Body of pancreas (tissue), 4 donors: ENCODE results near the gene GALNT5. TPM values are rescaled to one million over a fixed set of nuclear protein-coding genes. Genes with fewer than 3 reads are reported as not detected.
"Not testable (repeated sequence)": the region's sequence is repeated elsewhere in the genome, so short reads cannot be mapped to it uniquely, and the experiment has no call there.

Experiments used
- ATAC-seq: fragments of 150-250 bp; one replicate; pipeline ENCODE4 v1.9.1; 2016
- DNase-seq, 4 donors: peaks; one replicate each; pipeline ENCODE4 v3.0.0-alpha.2; 2019
- H3K27ac ChIP-seq, 4 donors: fragments of 200-600 bp; sonication (generic); 1 replicate in 3 of 4; 2 replicates in 1 of 4; pipeline versions ENCODE4 v1.5.1 to v1.6.1; 2016 to 2019; ENCODE audit warnings: mild to moderate bottlenecking in 1 of 4, mixed read lengths in 1 of 4, moderate library complexity in 1 of 4
- H3K27me3 ChIP-seq, 2 donors: fragments of 200-600 bp; sonication (generic); one replicate each; pipeline ENCODE4 v1.6.0; 2016; ENCODE audit warnings: mild to moderate bottlenecking in 1 of 2
- H3K36me3 ChIP-seq, 2 donors: fragments of 200-600 bp; sonication (generic); replicated peaks in 1 of 2; 2 replicates each; pipeline ENCODE4 v1.5.1; 2016; ENCODE audit warnings: low read depth in 2 of 2; ENCODE audit not compliant: insufficient read depth in 1 of 2
- H3K4me1 ChIP-seq: fragments of 200-600 bp; sonication (generic); one replicate; pipeline ENCODE4 v1.6.0; 2016
- H3K4me3 ChIP-seq, 2 donors: fragments of 200-600 bp; sonication (generic); 1 replicate in 1 of 2; 2 replicates in 1 of 2; pipeline ENCODE4 v1.5.1; 2016 to 2019
- H3K9me3 ChIP-seq, 3 donors: fragments of 200-600 bp; sonication (generic); 1 replicate in 2 of 3; 2 replicates in 1 of 3; pipeline ENCODE4 v1.5.1; 2016
- CTCF ChIP-seq, 7 experiments: fragments of 450-650 bp in 4 of 7; fragments of 200-600 bp in 3 of 7; sonication (generic) in 3 of 7; IDR thresholded peaks; one replicate each; pipeline ENCODE4 v1.5.1; 2016 to 2019; ENCODE audit warnings: antibody characterized with exemption in 7 of 7
- POLR2A ChIP-seq, 3 donors: fragments of 450-650 bp; IDR thresholded peaks; one replicate each; pipeline ENCODE4 v1.6.1; 2016; ENCODE audit warnings: antibody characterized with exemption in 3 of 3, mild to moderate bottlenecking in 2 of 3
- WGBS, 2 donors: methylation state at CpG; one replicate each; pipeline ENCODE4 v1.1.5; 2017; 5-methylcytosine and 5-hydroxymethylcytosine counted together
- intact Hi-C: fragments of 100-400 bp; cut with DNase I; formaldehyde crosslinking; loops from one replicate; pipeline ENCODE4 v1.15.1; 2023
- total RNA-seq, 2 donors: library from RNA; depleted of rRNA; stranded (reverse); fragments of >200 nt; gene quantifications; one replicate each; pipeline ENCODE4 v1.1.0, GENCODE V29; 2016

The GALNT5 gene
- total RNA-seq, 2 donors from 2014 or later, result 3.1 TPM; not detected in 1

GRCh38 chr2:157267476-157267875 lies 10.0 kb downstream of the GALNT5 start:
- no peak for TF ChIP-seq CTCF (IDR thresholded peaks at IDR 0.05)
- no peak for TF ChIP-seq POLR2A (IDR thresholded peaks at IDR 0.05)
- H3K27me3 ChIP-seq, result no peaks in the 10 kb centered on the region
- DNase-seq, result no peak
- no peak overlapping the region for H3K27ac ChIP-seq
- WGBS, 2 donors, result 38 to 72% methylated on average over 2 of the region's 2 CpGs
- no peaks in the 10 kb centered on the region for H3K36me3 ChIP-seq
- no peaks in the 10 kb centered on the region for H3K4me1 ChIP-seq
- H3K9me3 ChIP-seq, result no peaks in the 10 kb centered on the region
- ATAC-seq, result no peak
- no peak overlapping the region for H3K4me3 ChIP-seq
- intact Hi-C loops, result no loop called here

GRCh38 chr2:157269060-157269459 lies 11.6 kb downstream of the GALNT5 start:
- no peaks in the 10 kb centered on the region for H3K36me3 ChIP-seq
- ATAC-seq, result no peak
- 86 to 87% methylated on average over 2 of the region's 2 CpGs for WGBS, 2 donors
- intact Hi-C loops, result no loop called here
- no peaks in the 10 kb centered on the region for H3K27me3 ChIP-seq
- H3K4me1 ChIP-seq, result no peaks in the 10 kb centered on the region
- H3K9me3 ChIP-seq, result no peaks in the 10 kb centered on the region
- TF ChIP-seq CTCF (IDR thresholded peaks at IDR 0.05) (no peak), POLR2A (IDR thresholded peaks at IDR 0.05) (no peak)
- H3K27ac ChIP-seq, result no peak overlapping the region
- no peak overlapping the region for H3K4me3 ChIP-seq
- DNase-seq, result no peak

GRCh38 chr2:157269922-157270321 lies 12.4 kb downstream of the GALNT5 start:
- Histone ChIP-seq H3K36me3 (no peaks in the 10 kb centered on the region), H3K9me3 (no peaks in the 10 kb centered on the region), H3K4me3 (no peak overlapping the region), H3K4me1 (no peaks in the 10 kb centered on the region), H3K27me3 (no peaks in the 10 kb centered on the region), H3K27ac (no peak overlapping the region)
- ATAC-seq (no peak), DNase-seq (no peak)
- intact Hi-C loops, result no loop called here
- 58 to 65% methylated on average over 2 of the region's 2 CpGs for WGBS, 2 donors
- TF ChIP-seq POLR2A (IDR thresholded peaks at IDR 0.05) (no peak), CTCF (IDR thresholded peaks at IDR 0.05) (no peak)

GRCh38 chr2:157271590-157272203 lies 14.2 kb downstream of the GALNT5 start:
- Histone ChIP-seq H3K4me3 (no peak overlapping the region), H3K27me3 (no peaks in the 10 kb centered on the region), H3K9me3 (no peaks in the 10 kb centered on the region), H3K4me1 (no peaks in the 10 kb centered on the region), H3K36me3 (no peaks in the 10 kb centered on the region), H3K27ac (no peak overlapping the region)
- intact Hi-C loops, result no loop called here
- DNase-seq (no peak), ATAC-seq (no peak)
- TF ChIP-seq CTCF (IDR thresholded peaks at IDR 0.05) (no peak), POLR2A (IDR thresholded peaks at IDR 0.05) (no peak)
- 95 to 100% methylated on average over 1 of the region's 1 CpG for WGBS, 2 donors

GRCh38 chr2:157279311-157279710 lies 21.8 kb downstream of the GALNT5 start:
- H3K4me1 ChIP-seq, H3K4me3 ChIP-seq, DNase-seq, H3K36me3 ChIP-seq, H3K27me3 ChIP-seq, ATAC-seq, intact Hi-C loops, H3K27ac ChIP-seq, H3K9me3 ChIP-seq: not testable (repeated sequence)
- WGBS, 2 donors, result 49 to 67% methylated on average over 6 to 7 of the region's 7 CpGs
